ENCODE measurements around the gene SLC38A7.

Gene SLC38A7

DNA sequence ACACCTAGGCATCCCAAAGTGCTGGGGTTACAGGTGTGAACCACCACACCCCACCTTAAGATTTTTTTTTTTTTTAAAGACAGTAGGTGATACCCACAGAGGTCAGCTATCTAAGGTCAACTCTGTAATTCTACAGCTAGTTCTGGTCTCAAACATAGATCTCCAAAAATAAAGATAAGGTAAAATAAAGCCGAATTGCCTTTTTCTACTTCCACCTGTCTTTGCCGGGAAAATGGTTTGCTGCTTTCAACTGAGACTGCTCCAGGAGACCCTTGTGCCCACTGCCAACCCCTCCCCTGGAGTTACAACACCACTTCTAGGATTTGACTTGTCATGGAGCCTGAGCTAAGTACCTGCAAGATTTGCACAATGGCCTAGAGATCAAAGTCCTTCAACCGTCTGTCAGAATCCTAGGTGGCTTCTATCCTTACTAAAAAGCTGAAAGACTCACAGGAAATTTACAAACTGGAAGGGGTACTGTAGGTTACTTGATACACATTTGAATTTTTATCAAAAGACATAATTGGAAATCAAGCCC is 50.2 kb downstream of the SLC38A7 start:
- no peak for DNase-seq

DNA sequence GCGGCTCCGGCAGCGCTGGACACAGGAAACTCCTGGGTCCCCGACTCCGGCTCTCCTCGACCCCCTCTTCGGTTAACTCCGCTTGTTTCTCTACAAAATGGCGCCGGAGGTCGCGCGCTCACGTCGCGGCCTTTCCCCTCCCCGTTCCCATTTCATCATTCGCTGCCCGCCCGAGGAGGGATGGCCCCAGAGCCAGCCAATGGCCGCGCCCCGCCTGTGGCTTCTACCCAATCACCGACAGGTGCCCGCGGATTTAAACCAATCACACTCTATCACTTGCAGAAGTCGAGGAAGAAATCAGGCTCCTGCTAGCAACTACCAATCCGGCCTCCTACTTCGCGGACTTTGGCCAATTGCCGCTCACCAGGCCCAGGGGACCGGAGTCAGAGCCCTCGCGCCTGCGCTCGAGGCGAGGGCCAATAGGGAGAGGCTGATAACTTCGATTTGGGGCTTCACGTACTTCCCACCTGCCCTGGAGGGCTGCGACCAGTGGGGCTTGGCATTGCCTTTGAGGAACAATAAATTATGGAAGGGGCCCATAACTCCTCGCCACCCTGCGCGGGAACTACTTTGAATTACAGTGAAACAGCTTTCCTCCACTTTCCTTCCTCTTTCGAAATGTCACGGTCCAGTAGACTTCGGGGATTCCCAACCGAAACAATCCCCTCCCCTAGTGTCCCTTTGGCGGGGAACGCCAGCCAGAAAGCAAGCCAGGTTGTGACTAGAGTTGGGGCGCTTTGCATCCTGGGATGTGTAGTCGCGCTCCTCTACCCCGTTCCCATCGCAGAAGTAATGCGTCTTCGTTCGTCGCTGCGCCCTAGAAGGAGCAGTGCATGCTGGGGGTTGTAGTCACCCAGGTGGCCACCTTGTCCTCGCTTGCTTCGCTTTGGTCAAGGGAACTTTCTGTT is 54.6 kb downstream of the SLC38A7 start, which contains the start of gene CNOT1:
Gene CNOT1 (minus strand): TSS at position 94 of the 908 bp plus-strand sequence. CDS start 30,489 bp downstream, outside the sequence.
- peak; percentile 90 for DNase-seq

DNA sequence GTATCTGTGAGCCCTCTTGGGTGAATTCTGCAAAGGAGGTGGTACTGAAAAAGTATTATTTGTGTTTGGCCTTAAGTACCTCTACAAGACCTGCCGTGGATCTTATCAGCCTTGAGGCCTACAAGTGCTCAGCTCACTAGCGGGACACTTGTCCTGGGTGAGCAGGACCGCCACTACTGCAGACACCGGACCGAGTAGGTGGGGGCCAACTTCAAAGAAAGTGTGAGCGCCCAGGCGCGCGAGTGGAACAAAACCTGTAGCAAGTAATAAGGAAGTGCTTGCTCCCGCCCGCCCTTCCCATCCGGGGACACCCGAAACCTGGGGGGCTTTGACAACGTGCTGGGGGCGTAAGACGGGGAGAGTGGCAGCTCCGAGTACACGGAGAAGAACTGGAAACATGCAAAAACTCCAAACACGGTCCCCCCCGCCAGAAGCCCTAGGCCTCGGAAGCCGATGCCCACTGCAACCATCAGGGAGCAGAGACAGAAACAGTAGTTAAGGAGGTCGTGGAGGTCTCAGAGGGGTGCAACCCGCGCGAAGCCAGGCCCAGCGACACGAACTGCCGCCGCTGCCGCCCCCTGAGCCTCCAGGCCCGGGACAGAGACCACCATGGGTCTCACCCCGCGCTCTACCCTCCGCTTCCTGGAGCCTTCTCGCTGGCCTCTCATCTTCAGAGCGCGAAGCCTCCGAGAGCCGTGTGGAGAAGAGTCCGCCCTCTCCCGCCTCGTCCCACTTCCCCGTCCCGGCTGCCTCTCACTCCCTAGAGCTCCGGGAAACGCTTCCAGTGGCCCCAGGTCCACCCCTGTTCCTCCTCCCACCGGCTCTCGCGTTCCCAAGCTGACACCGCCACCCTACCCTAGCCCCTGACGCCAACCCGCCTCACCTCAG is 55.5 kb downstream of the SLC38A7 start:
- DNase-seq = no peak

DNA sequence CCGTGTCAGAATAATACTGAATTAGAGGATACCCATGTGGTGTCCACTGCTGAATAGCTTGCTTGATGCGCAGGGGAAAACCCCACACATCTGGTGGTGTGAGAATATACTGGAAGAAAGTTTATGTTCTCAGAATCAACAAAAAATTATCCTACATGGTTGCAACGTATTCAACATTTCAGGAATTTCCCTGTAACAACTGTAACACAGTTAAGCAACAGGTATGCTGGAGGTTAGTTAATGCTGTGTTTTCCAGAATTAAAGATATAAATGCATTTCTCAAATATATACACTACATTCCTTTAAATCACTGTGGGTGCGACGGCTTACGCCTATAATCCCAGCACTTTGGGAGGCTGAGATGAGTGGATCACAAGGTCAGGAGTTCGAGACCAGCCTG is 60.4 kb downstream of the SLC38A7 start:
- no peak for DNase-seq

DNA sequence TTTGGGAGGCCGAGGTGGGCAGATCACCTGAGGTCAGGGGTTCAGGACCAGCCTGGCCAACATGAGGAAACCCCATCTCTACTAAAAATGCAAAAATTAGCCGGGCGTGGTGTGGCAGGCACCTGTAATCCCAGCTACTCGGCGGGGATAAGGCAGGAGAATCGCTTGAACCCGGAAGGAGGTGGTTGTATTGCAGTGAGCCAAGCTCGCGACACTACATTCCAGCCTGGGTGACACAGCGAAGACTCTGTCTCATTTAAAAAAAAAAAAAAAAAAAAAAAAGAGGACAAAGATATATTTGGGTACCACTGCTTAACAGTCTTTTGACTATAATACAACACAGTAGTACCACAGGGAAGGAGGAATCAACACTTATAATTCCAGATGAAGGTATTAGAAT is 64.2 kb downstream of the SLC38A7 start:
- DNase-seq = no peak

DNA sequence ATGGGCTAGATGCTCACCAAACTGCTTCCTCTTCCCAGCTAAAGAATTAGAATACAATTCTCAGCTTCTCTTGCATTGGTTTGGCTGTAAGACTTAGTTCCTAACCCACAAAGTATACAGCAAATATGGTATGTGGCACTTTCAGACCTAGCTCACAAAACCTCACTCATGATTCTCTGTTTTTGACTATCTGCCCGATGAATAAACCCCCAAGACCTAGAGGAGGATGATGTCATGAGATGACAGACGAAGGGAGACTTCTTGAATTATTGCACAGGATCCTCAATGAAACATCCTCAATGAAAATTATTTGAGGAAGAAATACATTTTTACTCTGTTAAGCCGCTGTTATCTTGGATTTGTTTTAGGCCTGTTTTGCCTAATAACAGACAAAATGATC is 69.3 kb downstream of the SLC38A7 start:
- DNase-seq = no peak

All from NCI-H510A treated with DMSO at 0.1 percent for 48 hours (cell line).